NCI-H446 (cell line): ENCODE measurements around the gene SERPINA9.
"Not testable (repeated sequence)": the region's sequence is repeated elsewhere in the genome, so short reads cannot be mapped to it uniquely, and the experiment has no call there.

Experiments used
- DNase-seq, 2 experiments: peaks; one replicate each; lab custom pipeline; 2025; lab: John Stamatoyannopoulos, UW

SERPINA9 gene

GRCh38 chr14:94486883-94487282, 10.9 kb upstream of the SERPINA9 start:
- DNase-seq, result no peak

GRCh38 chr14:94485944-94486841, 10.2 kb upstream of the SERPINA9 start:
- DNase-seq, result peak in 1 of 2 experiments; percentile 57

- DNase-seq, result no peak
Measured at GRCh38 chr14:94484481-94484880, 8.5 kb upstream of the SERPINA9 start.

GRCh38 chr14:94483729-94484275, 7.8 kb upstream of the SERPINA9 start:
- no peak for DNase-seq

- DNase-seq, result no peak
Measured at GRCh38 chr14:94483071-94483451, 7.1 kb upstream of the SERPINA9 start.

- DNase-seq, result not testable (repeated sequence)
Measured at GRCh38 chr14:94482132-94483070, 6.4 kb upstream of the SERPINA9 start.

GRCh38 chr14:94481468-94482131, 5.6 kb upstream of the SERPINA9 start:
- no peak for DNase-seq

- no peak for DNase-seq
Measured at GRCh38 chr14:94480809-94481208, 4.8 kb upstream of the SERPINA9 start.

- DNase-seq, result no peak
Measured at GRCh38 chr14:94478420-94478819, 2.4 kb upstream of the SERPINA9 start.

GRCh38 chr14:94474581-94475031, 1.4 kb downstream of the SERPINA9 start:
- no peak for DNase-seq

- no peak for DNase-seq
Measured at GRCh38 chr14:94473666-94474410, 2.2 kb downstream of the SERPINA9 start.

GRCh38 chr14:94472842-94473241, 3.2 kb downstream of the SERPINA9 start:
- DNase-seq, result no peak

- DNase-seq, result no peak
Measured at GRCh38 chr14:94471045-94471444, 5.0 kb downstream of the SERPINA9 start.

- no peak for DNase-seq
Measured at GRCh38 chr14:94470311-94470710, 5.7 kb downstream of the SERPINA9 start.

GRCh38 chr14:94469261-94469660, 6.7 kb downstream of the SERPINA9 start:
- DNase-seq, result no peak

- no peak for DNase-seq
Measured at GRCh38 chr14:94467728-94468520, 8.1 kb downstream of the SERPINA9 start.

- DNase-seq, result no peak
Measured at GRCh38 chr14:94466706-94467370, 9.2 kb downstream of the SERPINA9 start.

- DNase-seq, result no peak
Measured at GRCh38 chr14:94465042-94465441, 11.0 kb downstream of the SERPINA9 start.

GRCh38 chr14:94464290-94464689, 11.7 kb downstream of the SERPINA9 start:
- no peak for DNase-seq
